Heart left ventricle (tissue), 13 donors: ENCODE measurements around the gene EVC.

Experiments used
- CTCF ChIP-seq, 12 donors: fragments of 200-600 bp; sonication (generic) in 4 of 12; IDR thresholded peaks; one replicate each; pipeline versions ENCODE4 v1.5.0 to v1.8.0; 2018 to 2022; ENCODE audit warnings: antibody characterized with exemption in 12 of 12, mild to moderate bottlenecking in 5 of 12
- POLR2A ChIP-seq, 2 donors: fragments of 450-650 bp; IDR thresholded peaks; one replicate each; pipeline ENCODE4 v1.6.1; 2017; ENCODE audit warnings: antibody characterized with exemption in 2 of 2, mild to moderate bottlenecking in 2 of 2, moderate library complexity in 2 of 2
- donor health status: ischemic (EF 13 %, LVEDD 7.1; RV severe dilation, severe dysfunction).
- donor health status: DM: no; HTN: yes; CAD: no.
- donor health status: DM: no; HTN: no; CAD: no.
- donor health status: ischemic (EF 25% LVEDD 6.9; RV normal size, moderate dysfunction).
- donor health status: ischemic (EF 25% LVEDD 5.7; RV mildly dilated, moderate dysfunction).
- donor health status: ischemic (EF 35%, LVEDD 5.7; RV mildly dilated, moderate dysfunction).
- donor health status: nonischemic (EF 11% LVEDD 7.7; RV severe dilation, severe dysfunction).
- donor health status: DM: yes; HTN: yes; CAD: no.
- donor health status: PGD.
- donor health status: ischemic (EF 29% LVEDD 5.4; RV normal size, mild dysfunction).
- donor health status: nonischemic (EF 23%, LVEDD 6.1; RV moderate dilation, normal function).

- TF ChIP-seq CTCF (IDR thresholded peaks at IDR 0.05) (no peak), POLR2A (IDR thresholded peaks at IDR 0.05) (no peak)
Observed at GRCh38 chr4:5783486-5783885, 72.5 kb downstream of the EVC start.
